GM18909 (cell line): ENCODE results near the gene SWAP70.
"Not testable (repeated sequence)": the region's sequence is repeated elsewhere in the genome, so short reads cannot be mapped to it uniquely, and the experiment has no call there.

Source experiments
- ATAC-seq: cut with Tn5 transposase; IDR thresholded peaks from one replicate; pipeline ENCODE4 v1.9.1; 2021; ENCODE audit warnings: mild to moderate bottlenecking; ENCODE audit not compliant: unreplicated experiment, poor library complexity

The SWAP70 gene

DNA sequence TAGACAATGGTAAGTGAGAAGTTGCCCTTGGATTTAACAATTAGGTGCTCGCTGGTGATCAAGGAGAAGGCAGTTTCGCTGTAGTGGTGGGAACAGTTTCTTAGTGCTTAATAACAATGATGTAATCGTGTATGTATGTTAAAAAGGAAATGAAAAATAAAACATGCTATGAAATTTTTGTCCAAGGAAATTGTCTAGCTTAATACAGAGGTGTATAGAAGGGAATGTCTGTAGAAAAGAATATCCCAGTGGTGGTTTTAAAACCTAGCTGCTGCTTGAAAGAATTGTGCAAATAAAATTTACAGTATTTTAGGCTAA, 53.1 kb downstream of the SWAP70 start:
- no peak for ATAC-seq

- no peak for ATAC-seq
Observed at GRCh38 chr11:9717719-9718118, 53.8 kb downstream of the SWAP70 start.

DNA sequence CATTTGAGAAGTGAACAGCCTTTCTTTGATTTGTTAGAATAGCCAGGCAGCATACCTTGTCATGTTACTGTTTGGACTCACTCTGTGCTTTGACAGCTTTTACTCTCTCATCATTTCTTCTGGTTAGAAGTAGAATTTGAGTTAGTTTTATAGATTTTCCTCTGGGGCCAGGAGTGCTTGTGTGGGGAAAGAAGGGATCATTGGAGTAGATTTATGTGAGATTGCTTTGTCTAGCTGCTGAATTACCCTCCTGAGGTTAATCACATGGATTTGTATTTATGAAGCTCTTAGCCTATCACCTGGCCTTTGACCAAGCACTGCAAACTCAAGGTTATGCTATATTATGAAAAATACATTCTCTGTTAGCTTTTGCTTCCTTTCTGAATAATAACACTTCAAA, 54.3 kb downstream of the SWAP70 start:
- ATAC-seq: no peak

GRCh38 chr11:9719566-9720289, 55.9 kb downstream of the SWAP70 start:
- no peak for ATAC-seq

DNA sequence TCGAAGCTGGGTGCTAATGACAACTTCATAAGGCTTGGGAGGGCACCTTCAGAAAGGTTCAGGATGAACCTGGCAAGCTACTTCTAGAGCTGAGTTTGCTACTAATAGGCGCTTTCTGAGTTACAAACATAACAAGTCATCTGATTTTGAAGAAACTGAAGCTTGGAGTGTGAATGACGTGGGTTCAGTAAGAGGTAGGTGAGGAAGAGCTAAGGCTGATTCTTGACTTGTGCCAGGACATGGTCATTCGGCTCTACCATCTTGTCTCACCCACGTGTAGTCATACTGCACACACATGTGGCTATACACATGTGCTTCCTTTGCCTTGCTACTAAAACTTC, 56.4 kb downstream of the SWAP70 start:
- ATAC-seq: no peak

GRCh38 chr11:9722023-9722422, 58.1 kb downstream of the SWAP70 start:
- no peak for ATAC-seq

DNA sequence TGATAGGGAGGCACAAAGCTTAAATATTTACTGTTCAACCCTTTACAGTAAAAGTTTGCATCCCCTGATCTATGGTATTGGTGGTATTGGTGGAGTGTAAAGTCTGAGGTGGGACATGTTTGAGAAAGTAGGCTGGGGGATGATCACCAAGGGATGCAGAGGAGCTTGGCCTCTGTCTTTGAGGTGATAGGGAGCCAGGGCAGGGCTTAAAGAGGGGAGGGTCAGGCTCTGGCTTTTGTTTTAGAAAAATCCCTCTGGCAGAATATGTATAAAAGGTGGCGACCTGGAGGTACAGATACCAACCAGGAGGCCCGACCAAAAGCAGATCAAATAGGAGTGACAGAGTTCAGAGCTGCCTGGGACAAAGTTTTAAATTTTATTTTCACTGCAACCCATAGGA, 59.0 kb downstream of the SWAP70 start:
- ATAC-seq: no peak

DNA sequence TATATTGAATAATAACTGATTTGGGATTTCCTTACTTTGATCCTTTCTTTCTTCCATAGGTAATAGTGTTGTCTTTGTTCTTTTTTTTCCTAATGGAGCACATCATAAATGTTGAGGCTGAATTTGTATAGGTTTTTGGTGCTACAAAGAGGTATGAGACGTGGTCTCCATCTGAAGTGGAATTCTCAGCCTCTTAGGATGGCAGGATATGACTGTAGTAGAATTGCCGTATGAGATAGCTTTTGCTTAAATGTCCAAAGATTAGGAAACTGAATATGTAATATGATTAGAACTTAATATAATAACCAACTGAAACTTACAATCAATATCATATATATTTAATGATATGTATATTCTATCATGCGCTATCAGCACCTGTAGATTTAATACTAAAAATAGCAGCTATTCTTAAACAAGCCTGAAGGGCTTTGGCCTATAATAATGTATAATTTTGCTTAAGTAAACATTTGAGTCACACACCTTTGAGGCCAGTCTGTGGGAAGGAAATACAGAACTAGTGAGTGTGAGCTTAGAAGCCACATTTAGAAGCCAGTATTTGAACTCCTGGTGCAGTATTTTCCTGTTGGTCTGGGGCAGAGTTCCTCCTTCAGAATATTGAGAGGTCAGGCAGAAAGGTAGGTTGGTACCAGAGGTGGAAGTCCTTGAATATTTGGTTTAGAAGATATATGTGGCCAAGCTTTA, 62.6 kb downstream of the SWAP70 start:
- ATAC-seq: no peak

GRCh38 chr11:9728058-9728457, 64.2 kb downstream of the SWAP70 start:
- no peak for ATAC-seq

- no peak for ATAC-seq
Observed at GRCh38 chr11:9731256-9731655, 67.4 kb downstream of the SWAP70 start.

- ATAC-seq: no peak
Observed at GRCh38 chr11:9732453-9732852, 68.6 kb downstream of the SWAP70 start.

DNA sequence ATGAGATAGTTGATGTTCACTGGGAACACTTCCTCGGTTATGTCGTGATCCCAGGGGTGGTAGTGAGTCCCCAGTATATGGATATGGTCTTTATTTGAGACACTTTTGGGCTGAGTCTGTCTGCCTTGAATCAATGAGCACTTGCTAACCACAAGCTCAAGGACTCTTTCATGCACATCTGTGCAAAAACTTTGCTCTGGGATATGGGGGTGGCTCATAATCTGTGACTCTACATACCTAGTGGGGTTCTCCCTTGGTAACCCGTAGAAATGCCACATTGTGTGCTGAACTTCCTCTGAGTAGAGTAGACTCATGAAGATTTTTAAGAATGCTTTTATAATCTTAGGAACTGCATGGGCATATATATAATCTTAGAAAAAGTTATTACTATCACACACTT, 69.3 kb downstream of the SWAP70 start:
- no peak for ATAC-seq

DNA sequence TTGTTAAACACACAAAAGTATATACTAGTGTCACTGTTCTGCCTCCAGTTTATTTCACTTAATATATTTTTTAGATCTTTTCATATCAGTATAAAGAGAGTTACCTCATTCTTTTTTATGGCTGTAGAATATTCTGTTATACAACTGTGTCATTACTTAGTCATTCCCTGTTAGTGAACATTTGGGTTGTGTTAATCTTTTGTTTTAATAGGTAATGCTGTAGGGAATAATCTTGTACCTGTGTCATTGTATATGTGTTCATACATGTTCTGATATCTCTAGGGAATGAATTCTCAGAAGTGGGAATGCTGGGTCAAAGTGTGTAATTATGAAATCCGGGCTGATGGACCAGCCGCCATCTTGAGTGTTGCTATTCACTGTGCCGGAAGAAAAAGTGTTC, 71.4 kb downstream of the SWAP70 start:
- ATAC-seq: no peak

DNA sequence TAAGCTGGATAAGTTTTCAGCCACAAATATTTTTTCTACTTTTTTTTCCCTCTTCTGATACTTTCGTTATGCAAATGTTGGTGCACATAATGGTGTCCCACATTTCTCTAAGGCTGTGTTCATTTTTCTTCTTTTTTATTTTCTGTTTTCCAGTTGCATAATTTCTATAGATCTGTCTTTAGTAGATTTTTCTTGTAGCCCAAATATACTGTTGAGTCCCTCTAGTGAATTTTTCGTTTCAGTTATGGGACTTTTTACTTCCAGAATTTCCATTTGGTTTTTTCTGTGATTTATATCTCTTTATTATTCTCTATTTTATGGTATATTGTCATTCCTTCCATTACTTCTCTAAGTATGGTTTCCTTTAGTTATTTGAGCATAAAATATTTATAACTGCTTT, 72.0 kb downstream of the SWAP70 start:
- ATAC-seq: no peak

DNA sequence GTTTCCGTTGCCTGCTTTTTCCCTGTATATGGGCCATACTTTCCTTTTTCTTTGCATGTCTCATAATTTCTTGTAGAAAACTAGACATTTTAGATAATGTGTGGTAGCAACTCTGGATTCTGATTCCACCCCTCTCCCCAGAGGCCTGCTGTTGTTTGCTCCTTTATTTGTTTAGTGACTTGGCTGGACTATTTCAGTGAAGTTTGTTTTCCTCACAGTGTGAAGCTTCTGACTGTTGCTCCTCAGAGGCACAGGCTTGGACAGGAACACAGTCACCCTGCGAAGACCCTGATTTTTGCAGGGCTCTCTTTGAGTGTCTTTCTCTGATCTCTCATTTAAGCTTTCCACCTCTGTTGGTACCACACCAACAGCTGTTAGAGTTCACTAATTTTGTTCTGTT, 72.5 kb downstream of the SWAP70 start:
- no peak for ATAC-seq

DNA sequence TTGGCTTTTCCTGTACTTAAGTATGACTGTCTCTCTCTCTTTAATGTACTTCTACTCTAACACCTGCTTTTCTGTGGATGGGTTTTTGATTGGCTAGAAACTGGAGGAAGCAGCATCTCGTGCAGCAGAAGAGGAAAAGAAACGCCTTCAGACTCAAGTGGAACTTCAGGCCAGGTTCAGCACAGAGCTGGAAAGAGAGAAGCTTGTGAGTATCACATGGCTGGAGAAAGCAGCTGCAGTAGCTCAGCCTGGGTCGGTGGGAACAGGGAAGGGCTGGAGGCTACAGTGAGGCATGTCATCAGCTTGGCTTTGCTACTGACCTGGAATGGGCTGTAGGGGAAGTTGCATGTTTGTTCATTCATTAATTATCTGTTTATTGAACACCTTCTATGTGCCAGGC, 74.2 kb downstream of the SWAP70 start:
- no peak for ATAC-seq

DNA sequence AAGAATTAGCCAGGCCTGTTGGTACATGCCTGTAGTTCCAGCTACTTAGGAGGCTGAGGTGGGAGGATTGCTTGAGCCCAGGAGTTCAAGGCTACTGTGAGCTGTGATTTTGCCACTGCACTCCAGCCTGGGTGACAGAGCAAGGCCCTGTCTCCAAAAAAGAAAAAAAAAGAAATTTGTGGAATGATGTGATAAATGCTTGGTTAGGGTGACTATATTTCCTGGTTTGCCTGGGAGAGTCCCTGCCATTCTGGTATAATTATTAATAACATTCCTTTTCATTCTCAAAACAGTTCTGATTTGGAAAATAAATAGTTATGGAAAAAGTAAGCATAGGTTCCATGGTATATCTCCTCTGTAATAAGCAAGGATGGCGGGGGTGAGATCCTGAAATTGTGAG, 74.8 kb downstream of the SWAP70 start:
- no peak for ATAC-seq

DNA sequence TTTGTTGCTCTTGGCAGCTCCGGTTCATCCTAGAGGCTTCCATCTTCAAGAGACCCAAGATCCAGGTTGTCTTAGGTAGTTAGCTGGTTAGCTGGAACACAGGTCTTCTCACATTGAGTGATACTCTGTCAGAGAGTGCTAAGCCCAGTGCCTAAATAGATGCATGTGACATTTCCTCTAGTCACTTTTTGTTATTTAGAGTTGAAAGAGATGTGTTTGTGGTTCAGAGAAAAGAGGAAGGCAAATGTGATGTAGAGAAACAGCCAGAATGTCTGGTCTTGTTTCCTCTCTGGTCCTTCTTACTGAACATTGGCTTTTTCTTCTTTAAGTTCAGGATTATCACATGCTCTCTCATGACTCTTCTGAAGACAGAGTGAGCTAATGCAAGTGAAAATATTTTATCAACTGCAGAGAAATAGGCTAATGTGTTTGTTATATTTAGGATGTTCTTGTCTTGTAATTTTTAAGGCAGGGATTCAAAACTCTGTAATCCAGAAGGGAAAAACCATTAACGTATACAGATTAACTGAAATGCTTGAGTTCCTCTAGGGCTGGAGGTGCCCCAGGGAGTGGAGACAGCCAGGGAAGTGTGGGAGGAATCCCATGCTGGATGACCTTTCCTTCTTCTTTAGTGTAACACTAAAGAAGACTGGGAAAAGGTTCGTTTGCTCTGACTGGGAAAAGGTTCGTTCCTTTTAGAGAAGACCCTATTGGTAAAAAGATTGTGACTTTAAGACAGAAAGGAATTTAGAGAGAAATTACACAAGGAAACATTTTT, 75.4 kb downstream of the SWAP70 start:
- peak; percentile 67 for ATAC-seq

DNA sequence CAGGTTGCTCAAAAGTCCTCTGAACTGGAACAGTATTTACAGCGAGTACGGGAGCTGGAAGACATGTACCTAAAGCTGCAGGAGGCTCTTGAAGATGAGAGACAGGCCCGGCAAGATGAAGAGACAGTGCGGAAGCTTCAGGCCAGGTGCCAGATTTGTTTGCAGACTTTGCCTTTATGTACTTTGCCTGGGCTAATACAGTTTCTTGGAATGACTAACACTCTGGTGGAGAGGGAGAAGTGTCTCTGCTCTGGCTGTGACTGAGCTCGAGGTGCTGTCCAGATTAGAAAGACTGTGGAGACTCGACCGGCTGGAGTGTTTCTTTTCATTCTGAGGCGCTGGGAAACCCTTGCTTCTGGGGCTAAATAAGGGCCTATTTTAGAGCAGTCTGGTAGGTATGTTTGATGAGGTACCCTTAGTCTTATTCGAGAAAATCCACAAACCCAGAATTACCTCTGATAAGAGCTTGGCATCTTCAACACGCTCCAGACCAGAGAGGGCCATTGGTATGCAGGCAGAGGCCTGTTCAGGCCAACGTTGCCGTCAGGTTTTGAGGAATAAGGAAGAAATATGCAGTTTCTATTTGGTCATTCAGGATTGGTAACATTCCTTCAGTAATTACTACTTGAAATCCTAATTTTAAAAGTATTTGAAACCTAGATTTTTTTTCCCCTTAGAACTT, 76.5 kb downstream of the SWAP70 start:
- no peak for ATAC-seq

DNA sequence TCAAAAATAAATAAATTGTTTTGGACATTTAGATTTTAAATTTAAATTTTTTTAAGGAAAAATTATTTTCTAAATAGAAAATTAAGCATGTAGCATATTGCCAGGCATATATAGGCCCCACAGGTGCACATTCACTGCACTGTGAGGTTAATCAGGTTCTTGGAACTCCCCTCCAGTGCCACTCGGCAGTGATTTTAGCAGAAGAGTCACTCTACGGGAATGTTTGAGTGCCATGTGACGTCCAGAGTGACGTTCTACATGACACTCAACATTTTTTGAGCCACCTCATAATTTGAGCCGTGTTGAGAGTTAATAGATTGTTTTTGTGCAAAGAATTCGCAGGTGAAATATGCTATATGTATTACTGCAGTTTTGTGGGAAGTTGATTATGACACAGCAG, 77.4 kb downstream of the SWAP70 start:
- no peak for ATAC-seq

- not testable (repeated sequence) for ATAC-seq
Observed at GRCh38 chr11:9743512-9743911, 79.6 kb downstream of the SWAP70 start.
